ENCODE data around the gene OR4D9. TPM values are rescaled to one million over a fixed set of nuclear protein-coding genes. Genes with fewer than 3 reads are reported as not detected.
"Not testable (repeated sequence)": the region's sequence is repeated elsewhere in the genome, so short reads cannot be mapped to it uniquely, and the experiment has no call there.

Gene OR4D9
- total RNA-seq, 2 experiments from 2014 or later: not detected

- CTCF ChIA-PET: no interaction called here
- no peaks in the 10 kb centered on the region for H3K36me3 Mint-ChIP-seq (ENCODE audit: low read depth)
- no peak for DNase-seq
- H3K9me3 Mint-ChIP-seq: no peaks in the 10 kb centered on the region
- no peak overlapping the region for H3K4me3 Mint-ChIP-seq
- H3K4me1 Mint-ChIP-seq: peaks cover 10% of the 10 kb centered on the region
- H3K27ac Mint-ChIP-seq: no peak overlapping the region
- POLR2A ChIA-PET: no interaction called here
- H3K27me3 Mint-ChIP-seq: peaks cover 2% of the 10 kb centered on the region
Observed at GRCh38 chr11:59534676-59535075, 23.3 kb downstream of the OR4D9 start.

GRCh38 chr11:59542142-59542810 is 30.9 kb downstream of the OR4D9 start:
- H3K9me3 Mint-ChIP-seq: no peaks in the 10 kb centered on the region
- no peak overlapping the region for H3K27ac Mint-ChIP-seq
- peaks cover 4% of the 10 kb centered on the region for H3K27me3 Mint-ChIP-seq
- ChIA-PET CTCF (no interaction called here), POLR2A (no interaction called here)
- DNase-seq: no peak
- H3K4me1 Mint-ChIP-seq: peaks cover 17% of the 10 kb centered on the region
- peaks cover 8% of the 10 kb centered on the region for H3K36me3 Mint-ChIP-seq (ENCODE audit: low read depth)
- no peak overlapping the region for H3K4me3 Mint-ChIP-seq

- H3K4me1 Mint-ChIP-seq: peaks cover 14% of the 10 kb centered on the region
- DNase-seq; CTCF ChIA-PET; H3K27me3 Mint-ChIP-seq; POLR2A ChIA-PET; H3K36me3 Mint-ChIP-seq (ENCODE audit: low read depth); H3K4me3 Mint-ChIP-seq; H3K9me3 Mint-ChIP-seq; H3K27ac Mint-ChIP-seq: not testable (repeated sequence)
Observed at GRCh38 chr11:59543713-59544112, 32.4 kb downstream of the OR4D9 start.

- no peak overlapping the region for H3K4me3 Mint-ChIP-seq
- DNase-seq: no peak
- POLR2A ChIA-PET: no interaction called here
- CTCF ChIA-PET: no interaction called here
- H3K27ac Mint-ChIP-seq: no peak overlapping the region
- H3K4me1 Mint-ChIP-seq: peaks cover 24% of the 10 kb centered on the region
- no peaks in the 10 kb centered on the region for H3K9me3 Mint-ChIP-seq
- peaks cover 8% of the 10 kb centered on the region for H3K36me3 Mint-ChIP-seq (ENCODE audit: low read depth)
- peaks cover 4% of the 10 kb centered on the region for H3K27me3 Mint-ChIP-seq
Observed at GRCh38 chr11:59544869-59545178, 33.5 kb downstream of the OR4D9 start.

- H3K27me3 Mint-ChIP-seq: peaks cover 4% of the 10 kb centered on the region
- H3K4me3 Mint-ChIP-seq: no peak overlapping the region
- H3K9me3 Mint-ChIP-seq: no peaks in the 10 kb centered on the region
- no peak overlapping the region for H3K27ac Mint-ChIP-seq
- ChIA-PET POLR2A (no interaction called here), CTCF (no interaction called here)
- H3K36me3 Mint-ChIP-seq (ENCODE audit: low read depth): peaks cover 8% of the 10 kb centered on the region
- peaks cover 24% of the 10 kb centered on the region for H3K4me1 Mint-ChIP-seq
- peak; percentile 34 for DNase-seq
Observed at GRCh38 chr11:59545179-59546020, 34.1 kb downstream of the OR4D9 start.

- H3K9me3 Mint-ChIP-seq; POLR2A ChIA-PET; H3K27ac Mint-ChIP-seq; H3K36me3 Mint-ChIP-seq (ENCODE audit: low read depth); H3K4me3 Mint-ChIP-seq; H3K27me3 Mint-ChIP-seq; DNase-seq: not testable (repeated sequence)
- peaks cover 39% of the 10 kb centered on the region for H3K4me1 Mint-ChIP-seq
- CTCF ChIA-PET: interaction anchor here (1.5 kb wide), 1 partner anchor 10 kb away, joined by 5 read pairs; no protein-coding TSS in a partner anchor
Observed at GRCh38 chr11:59547605-59548308, 36.4 kb downstream of the OR4D9 start.

- peaks cover 7% of the 10 kb centered on the region for H3K27me3 Mint-ChIP-seq
- CTCF ChIA-PET: interaction anchor here (2.9 kb wide), 1 partner anchor 11 kb away, joined by 18 read pairs; no protein-coding TSS in a partner anchor
- peaks cover 41% of the 10 kb centered on the region for H3K4me1 Mint-ChIP-seq
- H3K27ac Mint-ChIP-seq: no peak overlapping the region
- DNase-seq: no peak
- no peaks in the 10 kb centered on the region for H3K9me3 Mint-ChIP-seq
- POLR2A ChIA-PET: interaction anchor here (2.4 to 2.9 kb wide), 3 partner anchors 11 to 68 kb away, joined by 8 to 27 read pairs (median 9); partner anchors contain the start of gene OSBP
- H3K36me3 Mint-ChIP-seq (ENCODE audit: low read depth): peaks cover 8% of the 10 kb centered on the region
- H3K4me3 Mint-ChIP-seq: no peak overlapping the region
Observed at GRCh38 chr11:59548309-59548656, 36.9 kb downstream of the OR4D9 start.

- ChIA-PET POLR2A (interaction anchor here (0.6 to 2.9 kb wide), 8 partner anchors 9 to 118 kb away, joined by 3 to 27 read pairs (median 6); partner anchors contain the start of genes OSBP and PATL1), CTCF (interaction anchor here (0.7 to 2.9 kb wide), 4 partner anchors 8 to 39 kb away, joined by 3 to 18 read pairs (median 4); partner anchors contain the start of gene OR4D9)
- Mint-ChIP-seq H3K27me3 (peaks cover 5% of the 10 kb centered on the region), H3K4me3 (peak overlapping the region; percentile 79), H3K4me1 (peaks cover 36% of the 10 kb centered on the region), H3K9me3 (no peaks in the 10 kb centered on the region), H3K27ac (peak overlapping the region; percentile 83), H3K36me3 (ENCODE audit: low read depth) (peaks cover 3% of the 10 kb centered on the region)
- peak; percentile 85 for DNase-seq
Observed at GRCh38 chr11:59550368-59550841, 39.1 kb downstream of the OR4D9 start.

GRCh38 chr11:59550842-59551658 is 39.7 kb downstream of the OR4D9 start:
- CTCF ChIA-PET: interaction anchor here (1.1 to 2.9 kb wide), 3 partner anchors 8 to 13 kb away, joined by 3 to 18 read pairs (median 5); no protein-coding TSS in a partner anchor
- Mint-ChIP-seq H3K9me3 (no peaks in the 10 kb centered on the region), H3K27me3 (peaks cover 12% of the 10 kb centered on the region), H3K4me1 (peaks cover 41% of the 10 kb centered on the region), H3K36me3 (ENCODE audit: low read depth) (no peaks in the 10 kb centered on the region), H3K4me3 (peak overlapping the region; percentile 79), H3K27ac (peak overlapping the region; percentile 83)
- POLR2A ChIA-PET: interaction anchor here (0.6 to 2.9 kb wide), 8 partner anchors 9 to 114 kb away, joined by 3 to 27 read pairs (median 4); partner anchors contain the start of gene OSBP
- DNase-seq: peak; percentile 79

- peaks cover 48% of the 10 kb centered on the region for H3K4me1 Mint-ChIP-seq
- POLR2A ChIA-PET: interaction anchor here (0.8 kb wide), 1 partner anchor 16 kb away, joined by 3 read pairs; no protein-coding TSS in a partner anchor
- no peak for DNase-seq
- H3K4me3 Mint-ChIP-seq: peak overlapping the region; percentile 79
- H3K36me3 Mint-ChIP-seq (ENCODE audit: low read depth): no peaks in the 10 kb centered on the region
- H3K9me3 Mint-ChIP-seq: no peaks in the 10 kb centered on the region
- H3K27ac Mint-ChIP-seq: peak overlapping the region; percentile 83
- H3K27me3 Mint-ChIP-seq: peaks cover 15% of the 10 kb centered on the region
- CTCF ChIA-PET: no interaction called here
Observed at GRCh38 chr11:59551659-59552521, 40.6 kb downstream of the OR4D9 start.

- Mint-ChIP-seq H3K9me3 (no peaks in the 10 kb centered on the region), H3K4me3 (no peak overlapping the region), H3K27ac (no peak overlapping the region), H3K36me3 (ENCODE audit: low read depth) (no peaks in the 10 kb centered on the region), H3K4me1 (peaks cover 53% of the 10 kb centered on the region), H3K27me3 (peaks cover 15% of the 10 kb centered on the region)
- ChIA-PET POLR2A (no interaction called here), CTCF (no interaction called here)
- no peak for DNase-seq
Observed at GRCh38 chr11:59552844-59553243, 41.5 kb downstream of the OR4D9 start.

- CTCF ChIA-PET: no interaction called here
- H3K4me1 Mint-ChIP-seq: peaks cover 54% of the 10 kb centered on the region
Observed at GRCh38 chr11:59553323-59553722, 42.0 kb downstream of the OR4D9 start.

More at GRCh38 chr11:59553323-59553722, 42.0 kb downstream of the OR4D9 start:
- DNase-seq: no peak
- H3K27ac Mint-ChIP-seq: no peak overlapping the region
- H3K36me3 Mint-ChIP-seq (ENCODE audit: low read depth): no peaks in the 10 kb centered on the region
- POLR2A ChIA-PET: no interaction called here
- no peak overlapping the region for H3K4me3 Mint-ChIP-seq
- H3K9me3 Mint-ChIP-seq: no peaks in the 10 kb centered on the region
- peaks cover 15% of the 10 kb centered on the region for H3K27me3 Mint-ChIP-seq
